GM03348 (cell line): Measurements from ENCODE around the gene GBP7.

ENCODE experiments used
- DNase-seq: peaks from one replicate; pipeline ENCODE4 v3.0.0; 2012; ENCODE audit warnings: low spot score

GBP7 gene

GRCh38 chr1:89114662-89115061 lies 61.1 kb downstream of the GBP7 start:
- DNase-seq, result no peak

GRCh38 chr1:89112871-89113613 lies 62.8 kb downstream of the GBP7 start:
- DNase-seq, result no peak

- no peak for DNase-seq
Measured at GRCh38 chr1:89104687-89105086, 71.1 kb downstream of the GBP7 start.

GRCh38 chr1:89104147-89104546 lies 71.7 kb downstream of the GBP7 start:
- DNase-seq, result no peak

- DNase-seq, result no peak
Measured at GRCh38 chr1:89102021-89102420, 73.8 kb downstream of the GBP7 start.

- DNase-seq, result no peak
Measured at GRCh38 chr1:89100412-89100811, 75.4 kb downstream of the GBP7 start.

GRCh38 chr1:89098857-89099256 lies 76.9 kb downstream of the GBP7 start:
- DNase-seq, result no peak

GRCh38 chr1:89095737-89096136 lies 80.1 kb downstream of the GBP7 start:
- no peak for DNase-seq

- DNase-seq, result no peak
Measured at GRCh38 chr1:89089962-89090361, 85.8 kb downstream of the GBP7 start.

GRCh38 chr1:89088572-89088971 lies 87.2 kb downstream of the GBP7 start:
- DNase-seq, result no peak

GRCh38 chr1:89087241-89087640 lies 88.6 kb downstream of the GBP7 start:
- DNase-seq, result no peak

- peak; percentile 57 for DNase-seq
Measured at GRCh38 chr1:89085781-89086180, 90.0 kb downstream of the GBP7 start.
